ENCODE measurements around the gene CCDC69. TPM values are rescaled to one million over a fixed set of nuclear protein-coding genes. Genes with fewer than 3 reads are reported as not detected.
"Not testable (repeated sequence)": the region's sequence is repeated elsewhere in the genome, so short reads cannot be mapped to it uniquely, and the experiment has no call there.

CCDC69 gene
- total RNA-seq, 1 experiment from 2014 or later, result 5.1 TPM

- no peak overlapping the region for H3K4me3 Mint-ChIP-seq (ENCODE audit: unreplicated experiment)
- no TSS peak for BruUV-seq (replicated peaks)
- Histone ChIP-seq H3K36me3 (ENCODE audit: control insufficient read depth, insufficient read depth, low read length) (no peaks in the 10 kb centered on the region), H3K4me3 (ENCODE audit: low read depth, low read length) (no peak overlapping the region), H3K27me3 (replicated peaks; ENCODE audit: control insufficient read depth, insufficient read depth, low read length) (no peaks in the 10 kb centered on the region), H3K9me3 (no peaks in the 10 kb centered on the region), H3K4me1 (no peaks in the 10 kb centered on the region)
- no peaks in the 10 kb centered on the region for H3K4me1 Mint-ChIP-seq (ENCODE audit: low read depth, unreplicated experiment)
- CTCF ChIA-PET, result no interaction called here
- H3K27ac Mint-ChIP-seq (ENCODE audit: unreplicated experiment), result no peak overlapping the region
- H3K9me3 Mint-ChIP-seq (ENCODE audit: unreplicated experiment), result no peaks in the 10 kb centered on the region
- DNase-seq, result no peak
- TF ChIP-seq, protein P1, sequence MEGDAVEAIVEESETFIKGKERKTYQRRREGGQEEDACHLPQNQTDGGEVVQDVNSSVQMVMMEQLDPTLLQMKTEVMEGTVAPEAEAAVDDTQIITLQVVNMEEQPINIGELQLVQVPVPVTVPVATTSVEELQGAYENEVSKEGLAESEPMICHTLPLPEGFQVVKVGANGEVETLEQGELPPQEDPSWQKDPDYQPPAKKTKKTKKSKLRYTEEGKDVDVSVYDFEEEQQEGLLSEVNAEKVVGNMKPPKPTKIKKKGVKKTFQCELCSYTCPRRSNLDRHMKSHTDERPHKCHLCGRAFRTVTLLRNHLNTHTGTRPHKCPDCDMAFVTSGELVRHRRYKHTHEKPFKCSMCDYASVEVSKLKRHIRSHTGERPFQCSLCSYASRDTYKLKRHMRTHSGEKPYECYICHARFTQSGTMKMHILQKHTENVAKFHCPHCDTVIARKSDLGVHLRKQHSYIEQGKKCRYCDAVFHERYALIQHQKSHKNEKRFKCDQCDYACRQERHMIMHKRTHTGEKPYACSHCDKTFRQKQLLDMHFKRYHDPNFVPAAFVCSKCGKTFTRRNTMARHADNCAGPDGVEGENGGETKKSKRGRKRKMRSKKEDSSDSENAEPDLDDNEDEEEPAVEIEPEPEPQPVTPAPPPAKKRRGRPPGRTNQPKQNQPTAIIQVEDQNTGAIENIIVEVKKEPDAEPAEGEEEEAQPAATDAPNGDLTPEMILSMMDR (IDR thresholded peaks at IDR 0.05; ENCODE audit: insufficient read depth in 1 of 2, low read depth in 1 of 2, low read length in 1 of 2, severe bottlenecking in 1 of 2, unreplicated experiment in 1 of 2), result no peak
- H3K36me3 Mint-ChIP-seq (ENCODE audit: insufficient read depth, unreplicated experiment), result no peaks in the 10 kb centered on the region
- intact Hi-C loops (cut with micrococcal nuclease; ENCODE audit: unreplicated experiment), result no loop called here
- no peaks in the 10 kb centered on the region for H3K27me3 Mint-ChIP-seq (ENCODE audit: insufficient read depth, unreplicated experiment)
- POLR2A ChIA-PET, result no interaction called here
Measured at GRCh38 chr5:151178372-151178771, 45.5 kb downstream of the CCDC69 start.

DNA sequence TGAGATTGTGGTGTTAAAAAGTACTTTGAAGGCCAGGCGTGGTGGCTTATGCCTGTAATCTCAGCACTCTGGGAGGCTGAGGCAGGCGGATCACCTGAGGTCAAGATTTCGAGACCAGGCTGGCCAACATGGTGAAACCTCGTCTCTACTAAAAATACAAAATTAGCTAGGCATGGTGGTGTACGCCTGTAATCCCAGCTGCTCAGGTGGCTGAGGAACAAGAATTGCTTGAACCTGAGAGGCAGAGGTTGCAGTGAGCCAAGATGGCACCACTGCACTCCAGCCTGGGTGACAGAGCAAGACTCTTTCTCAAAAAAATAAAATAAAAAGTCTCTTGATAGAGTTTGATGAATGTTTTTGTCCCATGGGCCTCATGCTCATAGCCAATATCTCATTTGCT, 47.6 kb downstream of the CCDC69 start:
- CTCF ChIA-PET; POLR2A ChIA-PET; H3K27me3 ChIP-seq (replicated peaks; ENCODE audit: control insufficient read depth, insufficient read depth, low read length); H3K9me3 Mint-ChIP-seq (ENCODE audit: unreplicated experiment); H3K27ac Mint-ChIP-seq (ENCODE audit: unreplicated experiment); H3K4me1 Mint-ChIP-seq (ENCODE audit: low read depth, unreplicated experiment); BruUV-seq (replicated peaks); H3K36me3 Mint-ChIP-seq (ENCODE audit: insufficient read depth, unreplicated experiment); intact Hi-C loops (cut with micrococcal nuclease; ENCODE audit: unreplicated experiment); H3K4me3 Mint-ChIP-seq (ENCODE audit: unreplicated experiment); H3K4me1 ChIP-seq; H3K9me3 ChIP-seq; H3K36me3 ChIP-seq (ENCODE audit: control insufficient read depth, insufficient read depth, low read length); H3K4me3 ChIP-seq (ENCODE audit: low read depth, low read length); H3K27me3 Mint-ChIP-seq (ENCODE audit: insufficient read depth, unreplicated experiment): not testable (repeated sequence)
- DNase-seq, result peak in 1 of 2 experiments; percentile 2

GRCh38 chr5:151174612-151175101, 49.2 kb downstream of the CCDC69 start:
- CTCF ChIA-PET, result no interaction called here
- TF ChIP-seq, protein P1 (IDR thresholded peaks at IDR 0.05; ENCODE audit: insufficient read depth in 1 of 2, low read depth in 1 of 2, low read length in 1 of 2, severe bottlenecking in 1 of 2, unreplicated experiment in 1 of 2), result no peak
- no peaks in the 10 kb centered on the region for H3K27me3 Mint-ChIP-seq (ENCODE audit: insufficient read depth, unreplicated experiment)

More at GRCh38 chr5:151174612-151175101, 49.2 kb downstream of the CCDC69 start:
- intact Hi-C loops (cut with micrococcal nuclease; ENCODE audit: unreplicated experiment), result no loop called here
- no TSS peak for BruUV-seq (replicated peaks)
- no peaks in the 10 kb centered on the region for H3K9me3 Mint-ChIP-seq (ENCODE audit: unreplicated experiment)
- H3K36me3 Mint-ChIP-seq (ENCODE audit: insufficient read depth, unreplicated experiment), result no peaks in the 10 kb centered on the region
- H3K27me3 ChIP-seq (replicated peaks; ENCODE audit: control insufficient read depth, insufficient read depth, low read length), result no peaks in the 10 kb centered on the region
- H3K4me3 ChIP-seq (ENCODE audit: low read depth, low read length), result no peak overlapping the region
- POLR2A ChIA-PET, result no interaction called here
- H3K4me1 ChIP-seq, result no peaks in the 10 kb centered on the region
- no peaks in the 10 kb centered on the region for H3K36me3 ChIP-seq (ENCODE audit: control insufficient read depth, insufficient read depth, low read length)
- no peaks in the 10 kb centered on the region for H3K9me3 ChIP-seq
- H3K27ac Mint-ChIP-seq (ENCODE audit: unreplicated experiment), result no peak overlapping the region
- H3K4me1 Mint-ChIP-seq (ENCODE audit: low read depth, unreplicated experiment), result no peaks in the 10 kb centered on the region
- DNase-seq, result peak in 1 of 2 experiments; percentile 24
- no peak overlapping the region for H3K4me3 Mint-ChIP-seq (ENCODE audit: unreplicated experiment)
